Measurements from ENCODE around the gene CD69.

CD69 gene

GRCh38 chr12:9781360-9781759 is 20.7 kb upstream of the CD69 start:
- no peak for TF ChIP-seq CTCF (IDR thresholded peaks at IDR 0.05; ENCODE audit: borderline replicate concordance, insufficient read depth, low read depth, low read length)
- no peak overlapping the region for H3K4me3 ChIP-seq (ENCODE audit: low read depth, low read length)

GRCh38 chr12:9779209-9779608 is 18.5 kb upstream of the CD69 start:
- no peak overlapping the region for H3K4me3 ChIP-seq (ENCODE audit: low read depth, low read length)
- no peak for TF ChIP-seq CTCF (IDR thresholded peaks at IDR 0.05; ENCODE audit: borderline replicate concordance, insufficient read depth, low read depth, low read length)

GRCh38 chr12:9776781-9777180 is 16.1 kb upstream of the CD69 start:
- no peak overlapping the region for H3K4me3 ChIP-seq (ENCODE audit: low read depth, low read length)
- no peak for TF ChIP-seq CTCF (IDR thresholded peaks at IDR 0.05; ENCODE audit: borderline replicate concordance, insufficient read depth, low read depth, low read length)

GRCh38 chr12:9773216-9773877 is 12.6 kb upstream of the CD69 start:
- no peak for TF ChIP-seq CTCF (IDR thresholded peaks at IDR 0.05; ENCODE audit: borderline replicate concordance, insufficient read depth, low read depth, low read length)
- no peak overlapping the region for H3K4me3 ChIP-seq (ENCODE audit: low read depth, low read length)

GRCh38 chr12:9763025-9763424 is 2.3 kb upstream of the CD69 start:
- no peak overlapping the region for H3K4me3 ChIP-seq (ENCODE audit: low read depth, low read length)
- TF ChIP-seq CTCF (IDR thresholded peaks at IDR 0.05; ENCODE audit: borderline replicate concordance, insufficient read depth, low read depth, low read length): no peak

- H3K4me3 ChIP-seq (ENCODE audit: low read depth, low read length): no peak overlapping the region
- TF ChIP-seq CTCF (IDR thresholded peaks at IDR 0.05; ENCODE audit: borderline replicate concordance, insufficient read depth, low read depth, low read length): no peak
Observed at GRCh38 chr12:9762369-9762768, 1.7 kb upstream of the CD69 start.

- no peak overlapping the region for H3K4me3 ChIP-seq (ENCODE audit: low read depth, low read length)
- no peak for TF ChIP-seq CTCF (IDR thresholded peaks at IDR 0.05; ENCODE audit: borderline replicate concordance, insufficient read depth, low read depth, low read length)
Observed at GRCh38 chr12:9761419-9761781, 699 bp upstream of the CD69 start.
